Body of pancreas (tissue), 4 donors: ENCODE measurements around the gene RAPGEF1.

ENCODE experiments used
- CTCF ChIP-seq, 7 experiments: fragments of 450-650 bp in 4 of 7; fragments of 200-600 bp in 3 of 7; sonication (generic) in 3 of 7; IDR thresholded peaks; one replicate each; pipeline ENCODE4 v1.5.1; 2016 to 2019; ENCODE audit warnings: antibody characterized with exemption in 7 of 7
- POLR2A ChIP-seq, 3 donors: fragments of 450-650 bp; IDR thresholded peaks; one replicate each; pipeline ENCODE4 v1.6.1; 2016; ENCODE audit warnings: antibody characterized with exemption in 3 of 3, mild to moderate bottlenecking in 2 of 3

DNA sequence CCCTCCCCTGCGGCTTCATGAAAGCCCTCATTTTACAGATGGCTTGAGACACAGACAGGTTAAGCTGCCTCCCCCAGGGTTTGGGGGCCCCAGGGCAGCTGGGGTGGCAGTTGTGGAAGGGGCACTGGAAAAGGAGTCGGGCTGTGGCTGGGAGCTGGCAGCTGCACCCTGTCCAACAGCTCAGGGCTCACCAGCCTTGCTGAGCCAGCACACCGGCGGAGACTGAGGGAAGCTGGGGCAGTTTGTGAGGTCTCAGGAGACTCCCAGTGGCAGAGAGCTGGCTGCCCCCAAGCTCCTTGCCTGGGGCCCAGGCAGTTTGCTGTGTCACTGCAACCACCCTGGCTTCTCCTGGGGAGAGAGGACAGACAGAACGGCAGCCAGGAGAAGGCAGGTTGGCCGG lies 34.8 kb upstream of the RAPGEF1 start:
- no peak for TF ChIP-seq CTCF (IDR thresholded peaks at IDR 0.05)
- no peak for TF ChIP-seq POLR2A (IDR thresholded peaks at IDR 0.05)
